HG02938 (cell line): ENCODE measurements around the gene MMP21.

Experiments
- ATAC-seq: cut with Tn5 transposase; IDR thresholded peaks from one replicate; pipeline ENCODE4 v1.9.1; 2021; ENCODE audit warnings: mild to moderate bottlenecking, moderate library complexity; ENCODE audit not compliant: unreplicated experiment

MMP21 gene

GRCh38 chr10:125792342-125793300 lies 17.0 kb upstream of the MMP21 start:
- ATAC-seq: no peak

DNA sequence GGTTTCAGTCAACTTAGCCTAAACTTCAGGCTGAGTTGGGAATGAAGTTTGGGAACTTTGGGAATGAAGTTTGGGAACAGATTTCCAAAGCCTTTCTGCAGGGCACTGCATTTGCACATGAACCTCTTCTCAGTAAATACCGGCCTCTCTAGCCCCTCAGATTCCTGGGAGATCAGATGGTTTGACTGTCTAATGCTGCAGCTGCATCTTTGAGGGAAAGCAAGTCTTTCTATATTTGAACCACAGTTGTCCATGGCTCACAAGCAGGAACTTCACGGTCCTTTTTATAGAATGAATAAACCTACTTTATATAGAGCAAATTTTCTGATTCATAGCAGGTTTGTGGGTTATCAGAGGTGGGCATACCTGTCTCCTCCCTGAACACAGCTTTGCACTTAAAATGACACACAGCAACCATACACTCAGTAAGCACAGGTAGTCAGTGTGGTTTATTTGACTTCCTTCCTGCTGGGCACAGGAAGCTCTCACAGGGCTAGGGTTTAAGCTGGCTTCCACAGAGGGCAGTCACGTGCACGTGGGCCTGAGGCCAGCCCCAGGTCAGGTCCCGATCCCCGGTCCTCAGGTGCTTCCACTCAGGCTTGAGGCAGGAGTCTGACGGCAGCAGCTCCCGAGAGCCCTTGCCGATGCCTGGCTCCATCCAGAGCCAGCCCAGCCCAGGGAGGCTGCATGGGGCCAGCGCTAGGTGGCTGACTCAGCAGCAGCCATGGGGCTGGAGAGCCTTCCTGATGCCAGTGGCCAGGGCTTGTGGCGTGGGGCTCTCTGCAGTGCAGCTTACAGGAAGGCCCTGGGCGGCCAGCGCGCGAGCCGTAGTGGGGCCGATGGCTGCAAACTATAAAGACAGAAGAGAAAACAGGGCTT lies 12.8 kb upstream of the MMP21 start:
- ATAC-seq: no peak

DNA sequence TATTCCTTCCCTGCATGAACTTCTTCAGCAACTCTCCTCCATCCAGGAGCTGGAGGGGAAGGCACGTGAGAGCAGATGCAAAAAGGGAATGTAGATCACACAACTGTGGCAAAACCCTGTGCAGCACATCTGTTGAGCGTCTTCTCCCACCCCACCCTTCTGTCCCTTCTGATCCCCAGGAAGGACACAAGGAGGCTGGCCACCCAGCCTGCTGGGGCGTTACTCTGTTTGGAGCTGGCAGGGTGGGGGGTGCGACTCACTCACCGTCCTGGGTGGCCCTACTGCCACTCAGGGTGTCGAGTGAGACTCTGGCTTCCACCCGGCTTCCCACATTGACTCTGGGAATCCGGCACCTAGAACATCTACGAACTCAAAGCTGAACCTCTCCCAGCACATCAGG lies 10.2 kb upstream of the MMP21 start:
- no peak for ATAC-seq

GRCh38 chr10:125783957-125784356 lies 8.3 kb upstream of the MMP21 start:
- peak; percentile 82 for ATAC-seq

GRCh38 chr10:125783408-125783807 lies 7.8 kb upstream of the MMP21 start:
- no peak for ATAC-seq

DNA sequence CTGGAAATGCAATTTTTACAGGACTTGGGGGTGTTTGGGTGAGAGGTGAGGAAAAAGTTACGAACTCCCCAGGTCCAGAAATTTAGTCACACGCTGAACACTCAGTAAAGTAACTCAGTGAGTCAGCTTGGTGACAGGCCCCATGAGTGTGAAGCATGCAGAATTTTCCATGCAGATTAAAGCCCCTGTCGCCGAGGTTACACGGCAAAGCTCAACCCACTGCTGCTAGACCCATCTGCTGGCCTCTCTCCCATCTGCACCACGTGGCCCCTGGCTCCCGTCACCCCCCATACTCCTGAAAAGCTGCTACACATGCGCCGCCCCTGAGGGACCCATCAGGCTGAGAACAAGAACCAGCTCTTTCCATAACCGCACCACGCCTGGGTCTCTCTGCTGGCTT lies 7.0 kb upstream of the MMP21 start:
- ATAC-seq: no peak

- ATAC-seq: no peak
These were observed 6.4 kb upstream of the MMP21 start for GRCh38 chr10:125782054-125782453.

- ATAC-seq: no peak
These were observed 5.8 kb upstream of the MMP21 start for GRCh38 chr10:125781374-125781773.

- no peak for ATAC-seq
These were observed 4.0 kb upstream of the MMP21 start for GRCh38 chr10:125779403-125780327.

DNA sequence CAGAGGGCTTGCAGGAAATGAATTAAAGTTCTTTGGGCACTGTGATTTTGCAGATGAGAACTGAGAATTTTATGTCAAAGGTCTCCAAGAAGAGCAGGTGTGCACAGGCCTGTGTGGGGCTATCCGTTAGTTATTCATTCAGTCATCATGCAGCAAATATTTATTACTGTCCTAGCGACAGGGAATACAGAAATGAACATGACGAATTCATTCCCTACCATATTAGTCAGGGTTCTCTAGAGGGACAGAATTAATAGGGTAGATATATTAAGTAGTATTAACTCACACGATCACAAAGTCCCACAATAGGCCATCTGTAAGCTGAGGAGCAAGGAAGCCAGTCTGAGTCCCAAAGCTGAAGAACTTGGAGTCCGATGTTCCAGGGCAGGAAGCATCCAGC lies 2.9 kb upstream of the MMP21 start:
- no peak for ATAC-seq

GRCh38 chr10:125777806-125778205 lies 2.2 kb upstream of the MMP21 start:
- ATAC-seq: no peak

GRCh38 chr10:125774581-125775191 lies 935 bp downstream of the MMP21 start:
- ATAC-seq: no peak

GRCh38 chr10:125773687-125774543 lies 1.7 kb downstream of the MMP21 start:
- no peak for ATAC-seq

GRCh38 chr10:125772864-125773180 lies 2.8 kb downstream of the MMP21 start:
- no peak for ATAC-seq

DNA sequence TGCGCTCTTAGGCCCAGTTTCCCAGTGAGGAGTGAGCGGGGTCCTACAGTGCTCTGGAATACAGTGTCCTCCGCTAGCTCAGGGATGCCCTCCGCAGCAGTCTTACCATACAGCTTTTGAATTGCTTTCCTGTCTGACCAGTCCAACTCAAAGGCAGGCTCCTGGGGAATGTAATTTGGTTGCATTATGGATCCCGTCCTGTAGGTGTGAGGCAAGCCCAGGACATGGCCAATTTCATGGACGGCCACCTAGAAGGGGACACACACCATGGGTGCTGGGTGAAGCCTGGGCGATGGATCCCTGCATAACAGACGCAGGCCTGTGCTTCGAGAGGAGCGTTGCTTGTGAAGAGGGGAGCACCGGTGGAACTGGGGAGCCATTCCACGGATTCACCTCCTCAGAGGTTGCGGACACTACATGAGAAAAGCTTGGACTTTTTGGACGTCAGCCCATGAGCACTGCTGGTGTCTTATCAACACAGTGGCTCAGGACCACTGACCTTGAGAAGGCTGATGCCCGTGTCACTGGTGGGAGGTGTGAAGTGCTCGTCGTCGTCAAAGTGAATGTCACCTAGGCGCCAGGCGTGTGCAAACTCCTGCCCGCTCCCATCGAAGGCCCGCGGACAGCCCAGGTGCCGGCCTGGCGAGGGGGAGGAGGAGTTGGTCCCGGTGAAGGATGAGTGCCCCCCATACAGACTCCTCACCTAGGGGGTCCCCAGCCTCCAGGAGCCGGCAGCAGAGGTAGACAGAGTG lies 3.3 kb downstream of the MMP21 start:
- ATAC-seq: no peak

DNA sequence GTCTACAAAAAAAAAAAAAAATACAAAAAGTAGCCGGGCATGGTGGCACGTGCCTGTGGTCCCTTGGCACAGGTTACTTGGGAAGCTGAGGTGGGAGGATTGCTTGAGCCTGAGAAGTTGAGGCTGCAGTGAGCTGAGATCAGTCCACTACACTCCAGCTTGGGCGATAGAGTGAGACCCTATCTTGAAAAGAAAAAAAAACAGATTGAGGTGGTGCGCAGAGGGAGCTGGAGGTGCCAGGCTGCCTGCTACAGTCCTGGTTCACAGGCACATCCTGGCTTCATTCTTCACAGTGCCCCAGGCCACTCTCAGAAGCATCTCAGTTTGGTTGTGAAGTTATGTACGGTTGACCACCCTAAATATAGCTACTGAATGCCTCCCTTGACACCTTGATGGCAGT lies 4.8 kb downstream of the MMP21 start:
- no peak for ATAC-seq

GRCh38 chr10:125769175-125769574 lies 6.4 kb downstream of the MMP21 start:
- no peak for ATAC-seq

DNA sequence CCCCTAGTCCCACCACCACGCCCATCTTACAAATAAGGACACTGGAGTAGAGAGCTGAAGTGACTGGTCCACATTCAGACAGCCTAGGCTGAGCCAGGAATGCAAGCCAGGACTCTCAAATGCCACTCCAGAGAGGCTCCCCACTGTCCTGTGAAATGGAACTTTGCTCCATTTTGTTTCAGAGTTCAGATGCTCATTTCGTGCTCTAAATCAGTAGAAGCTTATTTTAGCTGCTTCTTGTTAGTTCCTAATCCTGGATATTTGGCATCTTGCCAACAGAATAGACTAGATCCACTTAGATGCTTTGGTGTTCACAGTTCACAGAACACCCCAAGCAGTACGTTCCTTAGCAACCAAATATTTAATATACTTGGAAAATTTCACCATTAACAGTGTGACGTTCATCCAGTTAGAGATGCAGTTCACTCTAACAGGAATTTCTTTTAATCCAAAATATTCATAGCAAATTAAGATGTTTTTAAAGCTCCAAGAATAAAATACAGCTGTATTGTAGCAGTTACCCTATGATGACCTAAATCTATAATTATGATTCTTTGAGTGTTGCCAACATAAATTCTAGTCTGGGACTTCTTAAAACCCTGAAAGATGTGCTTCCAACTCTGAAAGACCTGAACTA lies 7.3 kb downstream of the MMP21 start:
- no peak for ATAC-seq
